ENCODE measurements around the gene SEMA5B. TPM values are rescaled to one million over a fixed set of nuclear protein-coding genes. Genes with fewer than 3 reads are reported as not detected.

Gene SEMA5B
- polyA plus RNA-seq, 1 donor (not counting 4 experiments of a cell fraction or from before 2014, with no cell fraction given) = 0.04 TPM

- DNase-seq (ENCODE audit: low read depth, low spot score) (no peak), FAIRE-seq (no peak)
- Histone ChIP-seq H3K9ac (ENCODE audit: control insufficient read depth, extremely low read depth, insufficient read depth, low read length) (no peak overlapping the region), H3K27me3 (ENCODE audit: control insufficient read depth, extremely low read depth, insufficient read depth, low read length) (no peaks in the 10 kb centered on the region), H3K9me3 (ENCODE audit: control insufficient read depth, low read depth, low read length) (no peaks in the 10 kb centered on the region), H3K36me3 (ENCODE audit: control insufficient read depth in 2 of 2, extremely low read depth in 1 of 2, insufficient read depth in 2 of 2, low read length in 2 of 2) (no peaks in the 10 kb centered on the region), H3K27ac (ENCODE audit: control insufficient read depth, insufficient read depth, low read length) (no peak overlapping the region), H3K79me2 (ENCODE audit: control insufficient read depth, insufficient read depth, low read length) (no peaks in the 10 kb centered on the region), H3K4me2 (ENCODE audit: control insufficient read depth, extremely low read depth, insufficient read depth, low read depth, low read length) (no peak overlapping the region), H3K4me1 (ENCODE audit: control insufficient read depth, extremely low read depth, insufficient read depth, low read length) (peaks cover 24% of the 10 kb centered on the region), H4K20me1 (ENCODE audit: control insufficient read depth, extremely low read depth, insufficient read depth, low read length) (no peaks in the 10 kb centered on the region), H3K9me1 (ENCODE audit: control insufficient read depth, extremely low read depth, insufficient read depth, low read length) (no peaks in the 10 kb centered on the region), H3K4me3 (ENCODE audit: control insufficient read depth in 2 of 3, extremely low read depth in 1 of 3, insufficient read depth in 2 of 3, low read depth in 1 of 3, low read length in 3 of 3) (no peak overlapping the region), H2AFZ (ENCODE audit: control insufficient read depth, low read length) (no peak overlapping the region)
- TF ChIP-seq CTCF (optimal IDR thresholded peaks at IDR 0.05 in 1 of 3, IDR thresholded peaks at IDR 0.05 in 1 of 3, conservative IDR thresholded peaks at IDR 0.05 in 1 of 3; ENCODE audit: extremely low read depth in 1 of 3, insufficient read depth in 2 of 3, low read length in 3 of 3) (no peak), EZH2 (IDR thresholded peaks at IDR 0.05; ENCODE audit: low read length) (no peak)
- dilution Hi-C loops (cut with MboI; ENCODE audit: extremely low pct_ligation_motif_present, low sequenced_read_pairs) = no loop called here
These were observed 88.7 kb downstream of the SEMA5B start for GRCh38 chr3:122938783-122939425.

- H3K9me1 ChIP-seq (ENCODE audit: control insufficient read depth, extremely low read depth, insufficient read depth, low read length) = no peaks in the 10 kb centered on the region
- no peak for FAIRE-seq
- H3K36me3 ChIP-seq (ENCODE audit: control insufficient read depth in 2 of 2, extremely low read depth in 1 of 2, insufficient read depth in 2 of 2, low read length in 2 of 2) = no peaks in the 10 kb centered on the region
- H3K4me2 ChIP-seq (ENCODE audit: control insufficient read depth, extremely low read depth, insufficient read depth, low read depth, low read length) = no peak overlapping the region
- TF ChIP-seq EZH2 (IDR thresholded peaks at IDR 0.05; ENCODE audit: low read length) = no peak
- no peak overlapping the region for H2AFZ ChIP-seq (ENCODE audit: control insufficient read depth, low read length)
- no peaks in the 10 kb centered on the region for H3K9me3 ChIP-seq (ENCODE audit: control insufficient read depth, low read depth, low read length)
- no peak overlapping the region for H3K9ac ChIP-seq (ENCODE audit: control insufficient read depth, extremely low read depth, insufficient read depth, low read length)
- H3K27me3 ChIP-seq (ENCODE audit: control insufficient read depth, extremely low read depth, insufficient read depth, low read length) = no peaks in the 10 kb centered on the region
- H3K79me2 ChIP-seq (ENCODE audit: control insufficient read depth, insufficient read depth, low read length) = no peaks in the 10 kb centered on the region
- H3K4me1 ChIP-seq (ENCODE audit: control insufficient read depth, extremely low read depth, insufficient read depth, low read length) = peaks cover 34% of the 10 kb centered on the region
- no peak overlapping the region for H3K4me3 ChIP-seq (ENCODE audit: control insufficient read depth in 2 of 3, extremely low read depth in 1 of 3, insufficient read depth in 2 of 3, low read depth in 1 of 3, low read length in 3 of 3)
- H4K20me1 ChIP-seq (ENCODE audit: control insufficient read depth, extremely low read depth, insufficient read depth, low read length) = no peaks in the 10 kb centered on the region
- dilution Hi-C loops (cut with MboI; ENCODE audit: extremely low pct_ligation_motif_present, low sequenced_read_pairs) = no loop called here
- no peak overlapping the region for H3K27ac ChIP-seq (ENCODE audit: control insufficient read depth, insufficient read depth, low read length)
- no peak for DNase-seq (ENCODE audit: low read depth, low spot score)
These were observed 89.8 kb downstream of the SEMA5B start for GRCh38 chr3:122937745-122938144.

GRCh38 chr3:122936986-122937385 lies 90.6 kb downstream of the SEMA5B start:
- no peak for TF ChIP-seq EZH2 (IDR thresholded peaks at IDR 0.05; ENCODE audit: low read length)
- TF ChIP-seq CTCF (optimal IDR thresholded peaks at IDR 0.05 in 1 of 3, IDR thresholded peaks at IDR 0.05 in 1 of 3, conservative IDR thresholded peaks at IDR 0.05 in 1 of 3; ENCODE audit: extremely low read depth in 1 of 3, insufficient read depth in 2 of 3, low read length in 3 of 3) = no peak
- Histone ChIP-seq H3K4me1 (ENCODE audit: control insufficient read depth, extremely low read depth, insufficient read depth, low read length) (peaks cover 34% of the 10 kb centered on the region), H3K9ac (ENCODE audit: control insufficient read depth, extremely low read depth, insufficient read depth, low read length) (no peak overlapping the region), H3K79me2 (ENCODE audit: control insufficient read depth, insufficient read depth, low read length) (no peaks in the 10 kb centered on the region), H3K9me3 (ENCODE audit: control insufficient read depth, low read depth, low read length) (no peaks in the 10 kb centered on the region), H3K4me2 (ENCODE audit: control insufficient read depth, extremely low read depth, insufficient read depth, low read depth, low read length) (no peak overlapping the region), H2AFZ (ENCODE audit: control insufficient read depth, low read length) (no peak overlapping the region), H3K27ac (ENCODE audit: control insufficient read depth, insufficient read depth, low read length) (no peak overlapping the region), H4K20me1 (ENCODE audit: control insufficient read depth, extremely low read depth, insufficient read depth, low read length) (no peaks in the 10 kb centered on the region), H3K36me3 (ENCODE audit: control insufficient read depth in 2 of 2, extremely low read depth in 1 of 2, insufficient read depth in 2 of 2, low read length in 2 of 2) (no peaks in the 10 kb centered on the region), H3K9me1 (ENCODE audit: control insufficient read depth, extremely low read depth, insufficient read depth, low read length) (no peaks in the 10 kb centered on the region), H3K27me3 (ENCODE audit: control insufficient read depth, extremely low read depth, insufficient read depth, low read length) (no peaks in the 10 kb centered on the region), H3K4me3 (ENCODE audit: control insufficient read depth in 2 of 3, extremely low read depth in 1 of 3, insufficient read depth in 2 of 3, low read depth in 1 of 3, low read length in 3 of 3) (no peak overlapping the region)
- FAIRE-seq (no peak), DNase-seq (ENCODE audit: low read depth, low spot score) (no peak)
- dilution Hi-C loops (cut with MboI; ENCODE audit: extremely low pct_ligation_motif_present, low sequenced_read_pairs) = no loop called here
